Activated CD8-positive, alpha-beta T cell treated with anti-CD3 and anti-CD28 coated beads, Interleukin-2, amount 10 ng/mL, durations not matched to agents 7 days and 5 days (primary cell): ENCODE data around the gene GIGYF2. TPM values are rescaled to one million over a fixed set of nuclear protein-coding genes. Genes with fewer than 3 reads are reported as not detected.

Source experiments
- ATAC-seq: fragments of 150-1000 bp; cut with Tn5 transposase; one replicate; pipeline ENCODE4 v1.10.0; 2021; ENCODE audit warnings: moderate library complexity
- CTCF ChIA-PET: fragments of 350-600 bp; sonication (Branson Sonifier 250); formaldehyde crosslinking; loops from one replicate; lab custom pipeline; 2021; ENCODE audit warnings: antibody characterized with exemption; lab: Charles Lee
- POLR2A ChIA-PET: fragments of 350-600 bp; sonication (Branson Sonifier 250); formaldehyde crosslinking; loops from one replicate; lab custom pipeline; 2021; ENCODE audit warnings: antibody characterized with exemption; lab: Charles Lee
- DNase-seq: peaks from one replicate; pipeline ENCODE4 v3.0.0-alpha.2; 2020
- H3K27ac Mint-ChIP-seq: one replicate; pipeline ENCODE4 v1.8.0; 2021; ENCODE audit warnings: mild to moderate bottlenecking, mixed read lengths
- H3K27me3 Mint-ChIP-seq: one replicate; pipeline ENCODE4 v1.8.0; 2021; ENCODE audit warnings: low read depth, mixed read lengths
- H3K36me3 Mint-ChIP-seq: one replicate; pipeline ENCODE4 v1.8.0; 2021; ENCODE audit warnings: low read depth, mixed read lengths
- H3K4me1 Mint-ChIP-seq: one replicate; pipeline ENCODE4 v1.8.0; 2021; ENCODE audit warnings: low read depth, mixed read lengths
- H3K4me3 Mint-ChIP-seq: one replicate; pipeline ENCODE4 v1.8.0; 2021; ENCODE audit warnings: mild to moderate bottlenecking, mixed read lengths
- H3K9me3 Mint-ChIP-seq: one replicate; pipeline ENCODE4 v1.8.0; 2022; ENCODE audit warnings: mixed read lengths; ENCODE audit not compliant: insufficient read depth
- total RNA-seq, 2 experiments: library from RNA; stranded (reverse); gene quantifications; one replicate each; pipeline ENCODE4 v1.2.3, GENCODE V29; 2021

The GIGYF2 gene
- total RNA-seq, 2 experiments from 2014 or later: 59.3 to 61.7 TPM

- Mint-ChIP-seq H3K27me3 (no peaks in the 10 kb centered on the region), H3K36me3 (no peaks in the 10 kb centered on the region), H3K9me3 (no peaks in the 10 kb centered on the region), H3K4me3 (no peak overlapping the region), H3K4me1 (no peaks in the 10 kb centered on the region), H3K27ac (no peak overlapping the region)
- no peak for ATAC-seq
- DNase-seq: no peak
- CTCF ChIA-PET: interaction anchor here (0.9 kb wide), 1 partner anchor 121 kb away, joined by 5 read pairs; no protein-coding TSS in a partner anchor
- POLR2A ChIA-PET: interaction anchor here (0.5 kb wide), 1 partner anchor 782 kb away, joined by 3 read pairs; no protein-coding TSS in a partner anchor
Measured at GRCh38 chr2:232894251-232894650, 197.1 kb downstream of the GIGYF2 start.

- ChIA-PET CTCF (interaction anchor here (0.9 kb wide), 1 partner anchor 121 kb away, joined by 5 read pairs; no protein-coding TSS in a partner anchor), POLR2A (interaction anchor here (0.5 kb wide), 1 partner anchor 781 kb away, joined by 3 read pairs; no protein-coding TSS in a partner anchor)
- H3K27me3 Mint-ChIP-seq: no peaks in the 10 kb centered on the region
- H3K9me3 Mint-ChIP-seq: no peaks in the 10 kb centered on the region
- no peak for DNase-seq
- H3K4me1 Mint-ChIP-seq: no peaks in the 10 kb centered on the region
- no peak for ATAC-seq
- no peak overlapping the region for H3K27ac Mint-ChIP-seq
- H3K4me3 Mint-ChIP-seq: no peak overlapping the region
- no peaks in the 10 kb centered on the region for H3K36me3 Mint-ChIP-seq
Measured at GRCh38 chr2:232894746-232895145, 197.6 kb downstream of the GIGYF2 start.

DNA sequence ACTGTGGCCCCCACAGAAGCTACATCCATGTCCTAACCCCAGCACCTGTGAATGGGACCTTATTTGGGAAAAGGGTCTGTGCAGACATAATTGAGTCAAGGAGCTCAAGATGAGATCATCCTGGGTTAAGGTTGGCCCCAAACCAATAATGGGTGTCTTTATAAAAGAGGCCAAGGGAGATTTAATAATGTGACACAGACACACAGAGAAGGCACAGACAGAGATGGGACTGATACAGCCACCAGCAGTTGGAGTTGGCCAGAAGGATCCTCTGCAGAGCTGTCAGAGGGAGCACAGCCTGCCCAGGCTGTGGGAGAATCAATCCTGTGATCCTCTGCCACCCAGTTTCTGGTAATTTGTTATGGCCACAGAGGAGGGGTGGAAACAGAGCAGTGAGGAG is 199.0 kb downstream of the GIGYF2 start:
- ATAC-seq: no peak

DNA sequence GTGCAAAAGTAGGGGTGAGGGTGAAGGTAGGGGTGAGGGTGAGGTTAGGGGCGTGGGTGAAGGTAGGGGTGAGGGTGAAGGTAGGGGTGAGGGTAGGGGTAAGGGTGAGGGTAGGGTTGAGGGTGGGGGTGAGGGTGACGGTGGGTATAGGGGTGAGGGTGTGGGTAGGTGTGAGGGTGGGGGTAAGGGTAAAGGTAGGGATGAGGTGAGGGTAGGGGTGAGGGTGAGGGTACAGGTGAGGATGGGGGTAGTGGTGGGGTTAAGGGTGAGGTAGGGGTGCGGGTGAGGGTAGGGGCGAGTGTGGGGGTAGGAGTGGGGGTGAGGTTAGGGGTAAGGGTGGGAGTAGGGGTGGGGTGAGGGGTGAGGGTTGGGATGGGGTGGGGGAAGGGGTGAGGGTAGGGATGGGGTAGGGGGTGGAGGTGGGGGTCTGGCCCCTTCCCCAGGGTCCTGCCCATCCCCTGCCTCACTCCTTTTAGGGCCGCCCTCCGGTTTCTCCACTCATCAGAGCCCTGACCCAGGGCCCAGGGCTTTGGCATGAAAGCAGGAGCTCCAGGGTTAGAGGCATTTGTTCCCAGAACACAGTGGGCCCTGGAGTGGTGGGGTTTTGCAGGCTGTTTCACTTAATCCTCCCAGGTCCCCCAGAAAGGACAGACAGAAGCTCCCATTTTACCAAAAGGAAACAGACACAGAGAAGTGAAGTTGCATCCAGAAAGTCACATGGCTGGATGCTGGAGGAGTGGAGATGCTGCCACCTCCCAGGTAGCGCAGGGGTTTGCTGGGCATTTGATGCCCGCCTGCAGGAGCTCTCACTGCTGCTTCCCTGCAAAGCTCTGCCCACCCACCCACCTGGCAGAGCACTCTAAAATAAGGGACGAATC is 199.8 kb downstream of the GIGYF2 start:
- CTCF ChIA-PET: no interaction called here
- Mint-ChIP-seq H3K27me3 (no peaks in the 10 kb centered on the region), H3K36me3 (no peaks in the 10 kb centered on the region), H3K4me1 (no peaks in the 10 kb centered on the region), H3K27ac (no peak overlapping the region), H3K9me3 (no peaks in the 10 kb centered on the region), H3K4me3 (no peak overlapping the region)
- DNase-seq (no peak), ATAC-seq (no peak)
- POLR2A ChIA-PET: no interaction called here

More for the DNA sequence above, 199.0 kb downstream of the GIGYF2 start:
- no peaks in the 10 kb centered on the region for H3K4me1 Mint-ChIP-seq
- no peak for DNase-seq
- H3K9me3 Mint-ChIP-seq: no peaks in the 10 kb centered on the region
- H3K36me3 Mint-ChIP-seq: no peaks in the 10 kb centered on the region
- no peaks in the 10 kb centered on the region for H3K27me3 Mint-ChIP-seq
- ChIA-PET CTCF (no interaction called here), POLR2A (no interaction called here)
- no peak overlapping the region for H3K27ac Mint-ChIP-seq
- H3K4me3 Mint-ChIP-seq: no peak overlapping the region

DNA sequence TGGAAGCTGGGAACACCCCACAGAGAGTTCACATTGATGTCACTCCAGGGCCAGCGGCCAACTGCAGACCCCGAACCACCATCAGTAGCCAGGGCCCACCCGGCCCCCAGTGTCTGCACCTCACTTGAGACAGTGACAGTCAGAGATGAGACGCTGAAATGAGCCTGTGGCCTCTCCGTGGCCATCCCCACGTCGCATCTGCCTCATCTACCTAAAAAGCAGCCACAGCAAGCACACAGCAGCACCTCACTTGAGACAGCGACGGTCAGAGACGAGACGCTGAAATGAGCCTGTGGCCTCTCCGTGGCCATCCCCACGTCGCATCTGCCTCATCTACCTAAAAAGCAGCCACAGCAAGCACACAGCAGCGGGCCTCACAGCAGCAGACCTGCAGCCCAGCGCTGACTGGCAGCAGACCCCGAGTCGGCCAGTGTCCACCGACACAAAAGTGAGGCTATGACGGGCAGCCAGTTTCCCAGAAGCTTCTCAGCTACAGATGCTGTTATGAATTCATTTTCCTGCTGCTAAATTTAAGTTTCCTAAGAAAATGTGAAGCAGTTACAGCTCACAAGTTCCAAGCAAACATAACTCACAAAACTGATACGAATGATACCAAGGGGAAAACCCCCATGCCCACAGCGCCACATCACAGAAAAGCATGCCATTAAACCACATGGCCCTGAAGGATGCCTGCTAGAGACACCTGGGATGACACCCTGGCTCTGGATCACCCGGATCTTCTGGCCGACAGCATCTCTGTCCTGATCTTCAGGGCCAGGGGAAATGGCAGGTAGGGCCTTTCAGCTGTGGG is 200.7 kb downstream of the GIGYF2 start:
- Mint-ChIP-seq H3K27me3 (no peaks in the 10 kb centered on the region), H3K27ac (no peak overlapping the region), H3K4me1 (no peaks in the 10 kb centered on the region), H3K9me3 (no peaks in the 10 kb centered on the region), H3K4me3 (no peak overlapping the region), H3K36me3 (no peaks in the 10 kb centered on the region)
- ChIA-PET POLR2A (no interaction called here), CTCF (no interaction called here)
- ATAC-seq (no peak), DNase-seq (no peak)

- Mint-ChIP-seq H3K9me3 (no peaks in the 10 kb centered on the region), H3K36me3 (no peaks in the 10 kb centered on the region), H3K27ac (no peak overlapping the region), H3K4me3 (no peak overlapping the region), H3K4me1 (no peaks in the 10 kb centered on the region), H3K27me3 (no peaks in the 10 kb centered on the region)
- ATAC-seq (no peak), DNase-seq (no peak)
- ChIA-PET POLR2A (no interaction called here), CTCF (no interaction called here)
Measured at GRCh38 chr2:232898592-232899543, 201.7 kb downstream of the GIGYF2 start.

GRCh38 chr2:232900811-232901735 is 203.9 kb downstream of the GIGYF2 start:
- no peaks in the 10 kb centered on the region for H3K4me1 Mint-ChIP-seq
- ChIA-PET POLR2A (interaction anchor here (0.6 kb wide), 1 partner anchor 17 kb away, joined by 3 read pairs; no protein-coding TSS in a partner anchor), CTCF (no interaction called here)
- no peak overlapping the region for H3K27ac Mint-ChIP-seq
- no peaks in the 10 kb centered on the region for H3K36me3 Mint-ChIP-seq
- DNase-seq: no peak
- H3K4me3 Mint-ChIP-seq: no peak overlapping the region
- no peaks in the 10 kb centered on the region for H3K27me3 Mint-ChIP-seq
- H3K9me3 Mint-ChIP-seq: no peaks in the 10 kb centered on the region
- no peak for ATAC-seq

GRCh38 chr2:232901736-232902578 is 204.8 kb downstream of the GIGYF2 start:
- ChIA-PET CTCF (no interaction called here), POLR2A (no interaction called here)
- Mint-ChIP-seq H3K4me1 (no peaks in the 10 kb centered on the region), H3K9me3 (no peaks in the 10 kb centered on the region), H3K4me3 (no peak overlapping the region), H3K27ac (no peak overlapping the region), H3K36me3 (no peaks in the 10 kb centered on the region), H3K27me3 (no peaks in the 10 kb centered on the region)
- no peak for ATAC-seq
- DNase-seq: no peak

DNA sequence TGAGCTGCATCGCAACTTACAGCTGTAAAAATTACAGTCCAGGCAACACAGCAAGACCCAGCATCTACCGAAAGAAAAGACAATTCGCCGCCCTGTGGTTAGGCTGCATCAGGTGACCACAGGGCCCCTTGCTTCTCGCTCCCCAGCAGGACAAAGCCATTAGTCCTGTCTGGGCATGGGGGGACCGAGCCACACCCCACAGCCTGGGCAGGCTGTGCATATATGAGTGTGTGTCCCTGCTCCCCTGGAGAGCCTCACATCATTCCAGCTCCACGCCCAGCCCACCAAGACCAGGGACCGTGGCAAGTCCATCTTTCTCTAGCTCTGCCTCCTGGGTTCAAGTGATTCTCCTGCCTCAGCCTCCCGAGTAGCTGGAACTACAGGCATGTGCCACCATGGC is 206.9 kb downstream of the GIGYF2 start:
- ATAC-seq: no peak
- CTCF ChIA-PET: no interaction called here
- H3K27ac Mint-ChIP-seq: no peak overlapping the region
- H3K36me3 Mint-ChIP-seq: no peaks in the 10 kb centered on the region
- H3K9me3 Mint-ChIP-seq: no peaks in the 10 kb centered on the region
- peaks cover 5% of the 10 kb centered on the region for H3K27me3 Mint-ChIP-seq
- POLR2A ChIA-PET: interaction anchor here (0.6 kb wide), 1 partner anchor 1061 kb away, joined by 3 read pairs; no protein-coding TSS in a partner anchor
- no peak overlapping the region for H3K4me3 Mint-ChIP-seq
- no peak for DNase-seq
- no peaks in the 10 kb centered on the region for H3K4me1 Mint-ChIP-seq
